22Rv1 (cell line): ENCODE data around the gene PPP1R2.

Experiments used
- ZFX ChIP-seq: fragments of 450-650 bp; IDR thresholded peaks from 2 replicates; pipeline ENCODE4 v1.6.1; 2017; ENCODE audit warnings: antibody characterized with exemption, borderline replicate concordance
- TF ChIP-seq, protein P1 (sequence below): fragments of 450-650 bp; IDR thresholded peaks from 2 replicates; pipeline ENCODE4 v1.5.1; 2017; ENCODE audit warnings: mild to moderate bottlenecking

DNA sequence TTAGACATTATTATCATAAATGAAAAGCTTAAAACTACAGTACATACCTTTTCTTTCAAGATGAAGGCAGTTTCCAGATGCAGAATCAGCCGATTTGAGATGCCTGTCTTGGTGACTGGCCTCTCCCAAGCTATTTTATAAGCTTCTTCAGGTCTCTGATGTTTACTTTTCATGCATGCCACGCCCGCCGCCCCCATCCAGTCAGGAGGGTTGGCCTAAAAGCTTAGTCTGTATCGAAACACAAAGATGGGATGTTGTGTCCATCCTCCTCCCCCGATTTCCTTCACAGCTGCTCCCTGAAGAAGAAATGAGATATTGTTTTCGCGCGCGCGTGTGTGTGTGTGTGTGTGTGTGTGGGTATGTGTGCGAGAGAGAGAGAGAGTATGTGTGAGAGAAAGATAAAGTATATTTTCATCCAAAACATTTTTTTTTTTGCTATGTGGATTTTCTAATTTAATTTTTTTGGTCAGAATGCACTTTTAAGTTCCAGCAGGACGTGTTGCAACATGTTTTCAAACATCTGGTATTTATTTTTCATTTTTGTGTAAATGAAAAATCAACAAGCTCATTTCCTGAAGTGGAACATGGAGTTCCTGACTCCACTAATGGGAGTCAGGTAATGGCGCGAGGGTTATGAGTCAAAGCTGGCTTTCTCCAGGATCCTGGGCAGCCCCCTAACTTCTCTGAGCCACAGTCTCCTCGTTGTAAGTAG, 40.9 kb upstream of the PPP1R2 start, which contains the start of gene APOD:
- TF ChIP-seq, protein P1, sequence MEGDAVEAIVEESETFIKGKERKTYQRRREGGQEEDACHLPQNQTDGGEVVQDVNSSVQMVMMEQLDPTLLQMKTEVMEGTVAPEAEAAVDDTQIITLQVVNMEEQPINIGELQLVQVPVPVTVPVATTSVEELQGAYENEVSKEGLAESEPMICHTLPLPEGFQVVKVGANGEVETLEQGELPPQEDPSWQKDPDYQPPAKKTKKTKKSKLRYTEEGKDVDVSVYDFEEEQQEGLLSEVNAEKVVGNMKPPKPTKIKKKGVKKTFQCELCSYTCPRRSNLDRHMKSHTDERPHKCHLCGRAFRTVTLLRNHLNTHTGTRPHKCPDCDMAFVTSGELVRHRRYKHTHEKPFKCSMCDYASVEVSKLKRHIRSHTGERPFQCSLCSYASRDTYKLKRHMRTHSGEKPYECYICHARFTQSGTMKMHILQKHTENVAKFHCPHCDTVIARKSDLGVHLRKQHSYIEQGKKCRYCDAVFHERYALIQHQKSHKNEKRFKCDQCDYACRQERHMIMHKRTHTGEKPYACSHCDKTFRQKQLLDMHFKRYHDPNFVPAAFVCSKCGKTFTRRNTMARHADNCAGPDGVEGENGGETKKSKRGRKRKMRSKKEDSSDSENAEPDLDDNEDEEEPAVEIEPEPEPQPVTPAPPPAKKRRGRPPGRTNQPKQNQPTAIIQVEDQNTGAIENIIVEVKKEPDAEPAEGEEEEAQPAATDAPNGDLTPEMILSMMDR: no peak
- TF ChIP-seq ZFX: no peak
